ENCODE results near the gene SAMD14. TPM values are rescaled to one million over a fixed set of nuclear protein-coding genes. Genes with fewer than 3 reads are reported as not detected.

Gene SAMD14
- total and polyA plus RNA-seq, 11 donors: 0.44 to 3.9 (median 1.2) TPM

- intact Hi-C loops (cut with DNase I): loop anchor here in 1 of 10 donors (5.0 kb wide), 1 partner anchor 55 kb away; the partner anchor contains the start of gene PDK2
- TF ChIP-seq POLR2A (IDR thresholded peaks at IDR 0.05) (no peak), CTCF (IDR thresholded peaks at IDR 0.05) (no peak)
- H3K27ac ChIP-seq: peak overlapping the region; percentile 83 to 99 (median 96)
- no peaks in the 10 kb centered on the region for H3K36me3 ChIP-seq
- 58 to 80% (median 67%) methylated on average over 4 to 7 of the region's 7 CpGs for WGBS, 4 donors
- no peaks in the 10 kb centered on the region for H3K27me3 ChIP-seq
- DNase-seq (peak in 1 of 5 donors; percentile 18), ATAC-seq (no peak)
- no peaks in the 10 kb centered on the region for H3K9me3 ChIP-seq
- peaks cover 0 to 64% (median 50%) of the 10 kb centered on the region in 12 donors for H3K4me1 ChIP-seq
- H3K4me3 ChIP-seq: peak overlapping the region in 8 of 12 donors; percentile 61 to 98 (median 96)
Observed at GRCh38 chr17:50152736-50153135, 22.8 kb upstream of the SAMD14 start.

- Histone ChIP-seq H3K27ac (peak overlapping the region; percentile 83 to 99 (median 96)), H3K36me3 (no peaks in the 10 kb centered on the region), H3K4me1 (peaks cover 4 to 71% (median 55%) of the 10 kb centered on the region in 12 donors), H3K4me3 (peak overlapping the region; percentile 61 to 98 (median 92)), H3K9me3 (no peaks in the 10 kb centered on the region), H3K27me3 (no peaks in the 10 kb centered on the region)
- WGBS, 4 donors: 8 to 9% (median 8%) methylated on average over 11 to 12 of the region's 12 CpGs
- DNase-seq (peak; percentile 88 to 92 (median 90)), ATAC-seq (peak; percentile 66 to 85 (median 70))
- intact Hi-C loops (cut with DNase I): loop anchor here in 1 of 10 donors (5.0 kb wide), 1 partner anchor 55 kb away; the partner anchor contains the start of gene PDK2
- TF ChIP-seq POLR2A (IDR thresholded peaks at IDR 0.05) (peak in 1 of 2 donors; percentile 39), CTCF (IDR thresholded peaks at IDR 0.05) (peak in 1 of 12 donors; percentile 4)
Observed at GRCh38 chr17:50151937-50152547, 22.1 kb upstream of the SAMD14 start.

GRCh38 chr17:50151041-50151936, 21.3 kb upstream of the SAMD14 start:
- Histone ChIP-seq H3K4me3 (peak overlapping the region; percentile 61 to 98 (median 92)), H3K4me1 (peaks cover 9 to 79% (median 63%) of the 10 kb centered on the region in 12 donors), H3K9me3 (no peaks in the 10 kb centered on the region), H3K36me3 (no peaks in the 10 kb centered on the region), H3K27ac (peak overlapping the region; percentile 83 to 99 (median 96)), H3K27me3 (no peaks in the 10 kb centered on the region)
- ATAC-seq (peak; percentile 75 to 85 (median 80)), DNase-seq (peak; percentile 93 to 95 (median 95))
- intact Hi-C loops (cut with DNase I): loop anchor here in 1 of 10 donors (5.0 kb wide), 1 partner anchor 54 kb away; the partner anchor contains the start of gene PDK2
- TF ChIP-seq CTCF (IDR thresholded peaks at IDR 0.05): peak; percentile 41 to 75 (median 62)
- TF ChIP-seq POLR2A (IDR thresholded peaks at IDR 0.05): peak in 1 of 2 donors; percentile 62
- 0 to 1% (median 0%) methylated on average over 25 to 40 of the region's 40 CpGs for WGBS, 4 donors

Data from heart left ventricle (tissue), 16 donors.